A549 treated with CpdA at 1 μM for 4 hours (cell line): ENCODE results near the gene CEP350. TPM values are rescaled to one million over a fixed set of nuclear protein-coding genes. Genes with fewer than 3 reads are reported as not detected.

ENCODE experiments used
- total RNA-seq: library from RNA; stranded (reverse); fragments of 200-300 nt; extraction: Qiagen RNA extraction; gene quantifications from 5 replicates; pipeline ENCODE4 v1.2.3, GENCODE V29; 2022; ENCODE audit warnings: low read depth

Gene CEP350, protein sequence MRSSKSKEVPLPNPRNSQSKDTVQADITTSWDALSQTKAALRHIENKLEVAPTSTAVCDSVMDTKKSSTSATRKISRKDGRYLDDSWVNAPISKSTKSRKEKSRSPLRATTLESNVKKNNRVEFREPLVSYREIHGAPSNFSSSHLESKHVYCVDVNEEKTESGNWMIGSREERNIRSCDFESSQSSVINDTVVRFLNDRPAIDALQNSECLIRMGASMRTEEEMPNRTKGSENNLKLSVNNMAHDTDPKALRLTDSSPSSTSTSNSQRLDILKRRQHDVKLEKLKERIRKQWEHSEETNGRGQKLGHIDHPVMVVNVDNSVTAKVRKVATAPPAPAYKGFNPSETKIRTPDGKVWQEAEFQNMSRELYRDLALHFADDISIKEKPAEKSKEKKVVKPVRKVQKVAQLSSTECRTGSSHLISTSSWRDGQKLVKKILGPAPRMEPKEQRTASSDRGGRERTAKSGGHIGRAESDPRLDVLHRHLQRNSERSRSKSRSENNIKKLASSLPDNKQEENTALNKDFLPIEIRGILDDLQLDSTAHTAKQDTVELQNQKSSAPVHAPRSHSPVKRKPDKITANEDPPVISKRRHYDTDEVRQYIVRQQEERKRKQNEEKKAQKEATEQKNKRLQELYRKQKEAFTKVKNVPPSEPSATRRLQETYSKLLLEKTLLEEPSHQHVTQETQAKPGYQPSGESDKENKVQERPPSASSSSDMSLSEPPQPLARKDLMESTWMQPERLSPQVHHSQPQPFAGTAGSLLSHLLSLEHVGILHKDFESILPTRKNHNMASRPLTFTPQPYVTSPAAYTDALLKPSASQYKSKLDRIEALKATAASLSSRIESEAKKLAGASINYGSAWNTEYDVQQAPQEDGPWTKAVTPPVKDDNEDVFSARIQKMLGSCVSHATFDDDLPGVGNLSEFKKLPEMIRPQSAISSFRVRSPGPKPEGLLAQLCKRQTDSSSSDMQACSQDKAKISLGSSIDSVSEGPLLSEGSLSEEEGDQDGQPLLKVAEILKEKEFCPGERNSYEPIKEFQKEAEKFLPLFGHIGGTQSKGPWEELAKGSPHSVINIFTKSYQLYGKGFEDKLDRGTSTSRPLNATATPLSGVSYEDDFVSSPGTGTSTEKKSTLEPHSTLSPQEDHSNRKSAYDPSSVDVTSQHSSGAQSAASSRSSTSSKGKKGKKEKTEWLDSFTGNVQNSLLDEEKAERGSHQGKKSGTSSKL (N-terminal part only)
- total RNA-seq: 9.0 to 16.7 TPM (median 12.6 TPM) in 5 replicates

DNA sequence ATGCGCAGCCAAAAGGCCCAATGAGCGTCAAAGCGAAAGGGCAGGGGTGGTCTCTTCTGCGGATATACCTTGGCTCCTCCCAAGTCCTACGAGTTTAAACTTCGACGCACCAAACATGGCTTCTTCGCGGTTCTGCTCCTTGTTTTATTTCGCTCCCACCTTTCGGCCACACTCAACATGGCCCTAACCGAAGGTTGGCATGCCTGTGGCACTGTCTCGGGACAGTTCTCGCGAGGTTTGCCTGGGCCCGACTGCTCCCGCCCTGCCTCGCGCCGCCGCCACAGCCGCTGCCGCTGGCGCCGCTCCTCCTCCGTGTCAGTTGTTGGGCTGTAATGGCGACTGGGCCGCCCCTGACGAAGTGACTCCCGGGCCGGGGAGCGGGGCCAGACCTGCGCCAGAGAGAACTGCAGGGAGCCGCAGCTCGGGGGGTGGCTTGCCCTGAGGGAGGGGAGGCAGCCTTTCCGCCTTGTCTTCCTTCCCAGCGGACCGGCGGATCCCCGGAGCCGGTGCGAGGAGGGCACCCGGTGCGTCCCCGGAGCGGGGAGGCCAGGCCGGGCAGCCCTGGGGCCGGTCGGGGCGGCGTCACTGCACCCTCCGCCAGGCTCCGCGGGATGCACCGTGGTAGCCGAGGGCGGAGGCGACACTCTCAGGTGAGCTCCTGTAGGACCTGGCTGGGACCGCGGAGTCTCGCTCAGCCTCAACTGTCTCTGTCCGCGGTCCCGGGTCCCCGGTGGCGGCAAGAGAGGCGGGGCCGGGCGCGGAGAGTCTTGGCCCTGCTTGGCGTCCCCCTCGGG lies at the start of gene CEP350:
CEP350 (plus strand) TSS at position 318 of the 794 bp plus-strand sequence. CDS start 31,372 bp downstream, outside the sequence.

DNA sequence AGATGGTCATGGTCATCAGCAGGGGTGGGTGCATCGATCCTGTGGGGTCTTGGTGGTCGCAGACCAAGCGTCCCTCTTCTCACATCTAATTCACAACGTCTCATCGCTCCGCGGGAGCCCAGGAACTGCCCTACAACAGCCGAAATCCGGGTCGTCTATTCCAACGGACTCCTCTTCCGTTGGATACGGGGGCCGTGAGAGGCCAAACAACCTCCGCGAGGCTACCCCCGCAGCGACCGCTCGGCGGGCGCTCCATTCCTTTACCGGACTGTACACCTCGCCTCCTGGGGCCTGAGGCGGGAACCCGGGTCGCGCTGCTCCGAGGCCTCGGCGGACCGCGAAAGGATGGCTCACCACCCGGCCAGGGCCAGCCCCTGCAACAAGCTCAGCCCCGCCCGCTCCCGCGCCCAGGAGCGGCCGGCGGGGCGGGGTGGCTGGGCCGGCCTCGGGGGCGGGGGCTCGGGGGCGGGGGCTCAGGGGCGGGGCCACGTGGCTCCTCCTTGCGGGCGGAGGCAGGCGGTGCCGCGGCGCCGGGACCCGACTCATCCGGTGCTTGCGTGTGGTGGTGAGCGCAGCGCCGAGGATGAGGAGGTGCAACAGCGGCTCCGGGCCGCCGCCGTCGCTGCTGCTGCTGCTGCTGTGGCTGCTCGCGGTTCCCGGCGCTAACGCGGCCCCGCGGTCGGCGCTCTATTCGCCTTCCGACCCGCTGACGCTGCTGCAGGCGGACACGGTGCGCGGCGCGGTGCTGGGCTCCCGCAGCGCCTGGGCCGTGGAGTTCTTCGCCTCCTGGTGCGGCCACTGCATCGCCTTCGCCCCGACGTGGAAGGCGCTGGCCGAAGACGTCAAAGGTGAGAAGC lies 199.9 kb downstream of the CEP350 start, which contains the start of gene QSOX1:
QSOX1 (plus strand) TSS at position 545 of the 857 bp plus-strand sequence; CDS start at position 584, 39 bp downstream.

Other genes with a start within 250 kb of the CEP350 start
- gene FAM163A, start 211.5 kb upstream of the CEP350 start, total RNA-seq: not detected in 5 replicates
- gene TOR1AIP2, start 77.0 kb upstream of the CEP350 start, total RNA-seq: 15.2 to 21.2 TPM (median 17.5 TPM) in 5 replicates
- gene TOR1AIP1, start 72.5 kb upstream of the CEP350 start, total RNA-seq: 30.4 to 34.9 TPM (median 31.5 TPM) in 5 replicates
- gene QSOX1, start 200.1 kb downstream of the CEP350 start, total RNA-seq: 61.5 to 88.2 TPM (median 85.2 TPM) in 5 replicates